ENCODE data around the gene OMP.

OMP gene

GRCh38 chr11:77108436-77108835 lies 5.8 kb downstream of the OMP start:
- no peak for DNase-seq (ENCODE audit: low spot score)
- no peak overlapping the region for H3K4me3 ChIP-seq
- H3K27ac ChIP-seq, result peak overlapping the region in 1 of 2 donors; percentile 41
- TF ChIP-seq, protein P1, sequence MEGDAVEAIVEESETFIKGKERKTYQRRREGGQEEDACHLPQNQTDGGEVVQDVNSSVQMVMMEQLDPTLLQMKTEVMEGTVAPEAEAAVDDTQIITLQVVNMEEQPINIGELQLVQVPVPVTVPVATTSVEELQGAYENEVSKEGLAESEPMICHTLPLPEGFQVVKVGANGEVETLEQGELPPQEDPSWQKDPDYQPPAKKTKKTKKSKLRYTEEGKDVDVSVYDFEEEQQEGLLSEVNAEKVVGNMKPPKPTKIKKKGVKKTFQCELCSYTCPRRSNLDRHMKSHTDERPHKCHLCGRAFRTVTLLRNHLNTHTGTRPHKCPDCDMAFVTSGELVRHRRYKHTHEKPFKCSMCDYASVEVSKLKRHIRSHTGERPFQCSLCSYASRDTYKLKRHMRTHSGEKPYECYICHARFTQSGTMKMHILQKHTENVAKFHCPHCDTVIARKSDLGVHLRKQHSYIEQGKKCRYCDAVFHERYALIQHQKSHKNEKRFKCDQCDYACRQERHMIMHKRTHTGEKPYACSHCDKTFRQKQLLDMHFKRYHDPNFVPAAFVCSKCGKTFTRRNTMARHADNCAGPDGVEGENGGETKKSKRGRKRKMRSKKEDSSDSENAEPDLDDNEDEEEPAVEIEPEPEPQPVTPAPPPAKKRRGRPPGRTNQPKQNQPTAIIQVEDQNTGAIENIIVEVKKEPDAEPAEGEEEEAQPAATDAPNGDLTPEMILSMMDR (IDR thresholded peaks at IDR 0.05), result no peak

GRCh38 chr11:77109236-77110019 lies 6.8 kb downstream of the OMP start:
- no peak overlapping the region for H3K4me3 ChIP-seq
- H3K27ac ChIP-seq, result peak overlapping the region in 1 of 2 donors; percentile 48
- TF ChIP-seq, protein P1 (IDR thresholded peaks at IDR 0.05), result no peak
- DNase-seq (ENCODE audit: low spot score), result no peak

DNA sequence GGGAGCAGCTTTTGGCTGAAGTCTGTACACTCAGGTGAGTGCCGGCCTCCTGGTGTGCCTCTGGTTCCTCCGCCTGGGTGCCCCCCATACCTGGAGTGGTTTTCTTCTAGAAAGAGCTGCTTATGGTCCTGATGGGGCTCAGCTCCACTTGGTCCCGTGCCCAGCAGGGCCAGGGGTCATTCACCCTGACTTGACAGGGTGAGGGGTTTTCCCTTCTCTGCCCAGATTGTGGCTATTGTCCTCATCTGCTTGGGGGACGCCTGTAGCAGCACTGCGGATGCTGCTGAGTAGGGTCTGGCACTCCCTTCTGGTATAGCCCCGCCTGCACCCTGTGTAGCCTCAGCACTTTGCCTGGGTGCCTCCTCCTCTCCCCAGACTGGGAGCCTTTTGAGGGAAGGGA lies 8.2 kb downstream of the OMP start:
- no peak overlapping the region for H3K27ac ChIP-seq
- TF ChIP-seq, protein P1 (IDR thresholded peaks at IDR 0.05), result no peak
- no peak for DNase-seq (ENCODE audit: low spot score)
- H3K4me3 ChIP-seq, result no peak overlapping the region

- TF ChIP-seq, protein P1 (IDR thresholded peaks at IDR 0.05), result no peak
- DNase-seq (ENCODE audit: low spot score), result no peak
- no peak overlapping the region for H3K4me3 ChIP-seq
- no peak overlapping the region for H3K27ac ChIP-seq
These were observed 8.6 kb downstream of the OMP start for GRCh38 chr11:77111277-77111676.

DNA sequence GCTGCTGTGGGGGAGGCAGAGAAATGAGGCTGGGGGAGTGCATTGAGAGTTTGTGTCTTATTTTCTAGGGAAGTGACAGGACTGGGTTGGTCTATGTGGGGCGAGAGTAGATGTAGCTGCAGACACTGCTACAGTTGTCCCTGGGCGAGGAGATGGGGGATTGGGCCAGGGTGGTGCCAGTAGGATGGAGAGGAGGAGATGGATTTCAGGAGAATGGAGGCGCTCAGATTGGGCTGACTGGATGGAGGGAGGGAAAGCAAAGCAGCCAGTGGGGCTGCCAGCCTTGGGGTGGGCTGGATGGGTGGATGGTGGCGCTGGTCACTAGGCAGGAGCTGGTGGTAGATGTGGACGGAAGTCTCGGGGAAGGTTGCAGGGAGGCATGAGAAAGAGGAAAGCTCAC lies 9.3 kb downstream of the OMP start:
- no peak for DNase-seq (ENCODE audit: low spot score)
- Histone ChIP-seq H3K27ac (no peak overlapping the region), H3K4me3 (no peak overlapping the region)
- TF ChIP-seq, protein P1 (IDR thresholded peaks at IDR 0.05), result no peak

DNA sequence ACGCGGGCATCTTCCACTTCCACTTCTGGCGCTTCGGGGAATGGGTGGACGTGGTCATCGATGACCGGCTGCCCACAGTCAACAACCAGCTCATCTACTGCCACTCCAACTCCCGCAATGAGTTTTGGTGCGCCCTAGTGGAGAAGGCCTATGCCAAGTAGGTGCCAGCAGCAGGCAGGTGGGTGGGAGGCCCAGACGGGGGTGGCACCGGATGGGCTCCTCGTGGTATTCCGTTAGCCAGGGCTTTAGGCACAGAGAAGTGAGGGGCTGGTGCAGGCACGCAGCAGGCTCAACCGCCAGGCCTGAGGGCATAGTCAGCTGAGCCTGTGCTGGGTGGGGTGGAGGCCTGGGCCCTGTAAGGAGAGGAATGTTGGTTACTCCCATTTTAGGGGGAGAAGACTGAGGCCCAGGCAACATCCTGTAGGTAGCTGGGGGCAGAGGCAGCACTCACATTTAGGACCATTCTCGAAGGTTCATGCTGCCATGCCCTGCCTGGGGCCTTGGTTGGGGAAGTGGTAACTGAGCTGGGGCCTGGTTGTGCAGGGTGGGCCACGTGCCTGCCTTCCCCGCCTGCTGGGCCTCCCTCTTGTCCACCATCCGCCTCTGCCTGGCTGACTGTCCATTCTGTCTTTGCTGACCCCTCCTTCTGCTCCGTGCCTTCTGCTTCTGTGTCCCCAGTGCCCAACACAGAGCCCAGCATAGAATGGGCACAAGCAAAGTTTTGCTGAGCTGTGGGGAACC lies 10.2 kb downstream of the OMP start:
- TF ChIP-seq, protein P1 (IDR thresholded peaks at IDR 0.05), result no peak

More for the DNA sequence above, 10.2 kb downstream of the OMP start:
- Histone ChIP-seq H3K4me3 (no peak overlapping the region), H3K27ac (no peak overlapping the region)
- no peak for DNase-seq (ENCODE audit: low spot score)
